HepG2 (cell line): ENCODE measurements around the gene CAPN11. TPM values are rescaled to one million over a fixed set of nuclear protein-coding genes. Genes with fewer than 3 reads are reported as not detected.
A peak's percentile ranks its signal among the peaks of the same experiment; 100 is the strongest.

Experiments
- ATAD3A ChIP-seq: sonication (generic); formaldehyde crosslinking; IDR thresholded peaks from 2 replicates; pipeline ENCODE4 v1.4.0; 2020; ENCODE audit warnings: missing genetic modification reagents
- DRAP1 ChIP-seq: IDR thresholded peaks from 2 replicates; pipeline ENCODE4 v1.6.1; 2016; ENCODE audit warnings: missing genetic modification reagents, missing compliant biosample characterization
- EEA1 ChIP-seq: sonication (generic); formaldehyde crosslinking; IDR thresholded peaks from 2 replicates; pipeline ENCODE4 v1.5.1; 2020; ENCODE audit warnings: mild to moderate bottlenecking, missing genetic modification reagents, borderline replicate concordance
- ELF4 ChIP-seq: sonication (generic); formaldehyde crosslinking; IDR thresholded peaks from 2 replicates; pipeline ENCODE4 v1.5.0; 2020; ENCODE audit warnings: missing genetic modification reagents, mild to moderate bottlenecking, moderate library complexity, borderline replicate concordance
- FIP1L1 ChIP-seq: fragments of 200-400 bp; formaldehyde crosslinking; IDR thresholded peaks from 2 replicates; pipeline ENCODE4 v1.6.1; 2018; ENCODE audit warnings: low read depth, mild to moderate bottlenecking, low read length, moderate library complexity, borderline replicate concordance; ENCODE audit not compliant: insufficient read depth
- HOXA7 ChIP-seq: sonication (generic); formaldehyde crosslinking; IDR thresholded peaks from 2 replicates; pipeline ENCODE4 v1.8.1; 2022; ENCODE audit warnings: mild to moderate bottlenecking, missing genetic modification reagents, moderate library complexity
- KLF9 ChIP-seq: IDR thresholded peaks from 2 replicates; pipeline ENCODE4 v1.6.1; 2016; ENCODE audit warnings: low read depth
- MBNL3 ChIP-seq: fragments of 250-450 bp; sonication (Bioruptor Pico); conservative IDR thresholded peaks from 2 replicates; pipeline ENCODE4 v1.8.0; 2022; ENCODE audit warnings: mild to moderate bottlenecking, inconsistent platforms
- NPAS2 ChIP-seq: sonication (generic); formaldehyde crosslinking; IDR thresholded peaks from 2 replicates; pipeline ENCODE4 v1.8.0; 2022; ENCODE audit warnings: mild to moderate bottlenecking, missing genetic modification reagents, borderline replicate concordance
- PHB2 ChIP-seq: fragments of 450-650 bp; IDR thresholded peaks from 2 replicates; pipeline ENCODE4 v1.6.1; 2018; ENCODE audit not compliant: partially characterized antibody
- PLRG1 ChIP-seq: fragments of 450-650 bp; conservative IDR thresholded peaks from 2 replicates; pipeline ENCODE4 v1.6.1; 2016
- RXRA ChIP-seq: sonication (generic); formaldehyde crosslinking; IDR thresholded peaks from 2 replicates; pipeline ENCODE4 v1.5.1; 2020; ENCODE audit warnings: missing genetic modification reagents
- SAFB2 ChIP-seq: sonication (generic); formaldehyde crosslinking; IDR thresholded peaks from 2 replicates; pipeline ENCODE4 v1.5.1; 2020; ENCODE audit warnings: missing genetic modification reagents, low read depth, mild to moderate bottlenecking, borderline replicate concordance
- SETDB1 ChIP-seq: sonication (generic); formaldehyde crosslinking; IDR thresholded peaks from 2 replicates; pipeline ENCODE4 v1.5.1; 2020; ENCODE audit warnings: missing genetic modification reagents, mild to moderate bottlenecking, borderline replicate concordance
- TFE3 ChIP-seq: IDR thresholded peaks from 2 replicates; pipeline ENCODE4 v1.6.1; 2016
- YEATS2 ChIP-seq: sonication (generic); formaldehyde crosslinking; IDR thresholded peaks from 2 replicates; pipeline ENCODE4 v1.4.0; 2020; ENCODE audit warnings: missing genetic modification reagents, borderline replicate concordance
- ZC3H4 ChIP-seq: sonication (generic); formaldehyde crosslinking; IDR thresholded peaks from 2 replicates; pipeline ENCODE4 v1.4.0; 2020; ENCODE audit warnings: missing genetic modification reagents, borderline replicate concordance
- ZFP41 ChIP-seq: sonication (generic); formaldehyde crosslinking; IDR thresholded peaks from 2 replicates; pipeline ENCODE4 v1.4.0; 2020; ENCODE audit warnings: mild to moderate bottlenecking, missing genetic modification reagents, borderline replicate concordance
- ZNF230 ChIP-seq: sonication (generic); formaldehyde crosslinking; IDR thresholded peaks from 2 replicates; pipeline ENCODE4 v1.4.0; 2020; ENCODE audit warnings: mild to moderate bottlenecking, missing genetic modification reagents
- ZNF468 ChIP-seq: sonication (generic); formaldehyde crosslinking; IDR thresholded peaks from 2 replicates; pipeline ENCODE4 v1.8.0; 2022; ENCODE audit warnings: mild to moderate bottlenecking, moderate library complexity, missing genetic modification reagents
- ZNF484 ChIP-seq: sonication (generic); formaldehyde crosslinking; IDR thresholded peaks from 2 replicates; pipeline ENCODE4 v1.5.1; 2020; ENCODE audit warnings: mild to moderate bottlenecking, low read depth, missing genetic modification reagents, borderline replicate concordance
- ZNF557 ChIP-seq: sonication (generic); formaldehyde crosslinking; IDR thresholded peaks from 2 replicates; pipeline ENCODE4 v1.4.0; 2020; ENCODE audit warnings: missing genetic modification reagents
- polyA plus RNA-seq, 8 experiments: library from polyadenylated mRNA; depleted of rRNA in 3 of 8; stranded (reverse) in 7 of 8; unstranded in 1 of 8; fragments of >200 nt; fragmentation: Illumina TruSeq in 4 of 8; extraction: Trizol in 4 of 8; gene quantifications; 2 replicates each; pipeline versions ENCODE4 v1.2.1 to v1.2.3, GENCODE V29; 2011 to 2016; ENCODE audit warnings: low read depth in 4 of 8, missing spikeins in 1 of 8, mixed read lengths in 1 of 8; ENCODE audit not compliant: insufficient read depth in 1 of 8
- total RNA-seq, 5 experiments: library from RNA; depleted of rRNA; stranded (reverse); fragments of >200 nt; fragmentation: Illumina TruSeq; extraction: Trizol; gene quantifications; 2 replicates each; pipeline ENCODE4 v1.2.3, GENCODE V29; 2016; ENCODE audit warnings: low read depth in 1 of 5
- TF ChIP-seq, protein P1 (sequence below): sonication (generic); formaldehyde crosslinking; conservative IDR thresholded peaks from 2 replicates; pipeline ENCODE4 v1.4.0; 2020; ENCODE audit warnings: missing genetic modification reagents
- TF ChIP-seq, protein P2 (sequence below): sonication (generic); formaldehyde crosslinking; IDR thresholded peaks from 2 replicates; pipeline ENCODE4 v1.4.0; 2020; ENCODE audit warnings: mild to moderate bottlenecking, missing genetic modification reagents
- TF ChIP-seq, protein P3 (sequence below): sonication (generic); formaldehyde crosslinking; IDR thresholded peaks from 2 replicates; pipeline ENCODE4 v1.4.0; 2020; ENCODE audit warnings: mild to moderate bottlenecking, missing genetic modification reagents

Gene CAPN11
- total and polyA plus RNA-seq, 2 of the 13 experiments (the other 11 are each of a cell fraction or from before 2014, with no cell fraction given) = 0.07 to 0.11 TPM

- TF ChIP-seq, protein P1, sequence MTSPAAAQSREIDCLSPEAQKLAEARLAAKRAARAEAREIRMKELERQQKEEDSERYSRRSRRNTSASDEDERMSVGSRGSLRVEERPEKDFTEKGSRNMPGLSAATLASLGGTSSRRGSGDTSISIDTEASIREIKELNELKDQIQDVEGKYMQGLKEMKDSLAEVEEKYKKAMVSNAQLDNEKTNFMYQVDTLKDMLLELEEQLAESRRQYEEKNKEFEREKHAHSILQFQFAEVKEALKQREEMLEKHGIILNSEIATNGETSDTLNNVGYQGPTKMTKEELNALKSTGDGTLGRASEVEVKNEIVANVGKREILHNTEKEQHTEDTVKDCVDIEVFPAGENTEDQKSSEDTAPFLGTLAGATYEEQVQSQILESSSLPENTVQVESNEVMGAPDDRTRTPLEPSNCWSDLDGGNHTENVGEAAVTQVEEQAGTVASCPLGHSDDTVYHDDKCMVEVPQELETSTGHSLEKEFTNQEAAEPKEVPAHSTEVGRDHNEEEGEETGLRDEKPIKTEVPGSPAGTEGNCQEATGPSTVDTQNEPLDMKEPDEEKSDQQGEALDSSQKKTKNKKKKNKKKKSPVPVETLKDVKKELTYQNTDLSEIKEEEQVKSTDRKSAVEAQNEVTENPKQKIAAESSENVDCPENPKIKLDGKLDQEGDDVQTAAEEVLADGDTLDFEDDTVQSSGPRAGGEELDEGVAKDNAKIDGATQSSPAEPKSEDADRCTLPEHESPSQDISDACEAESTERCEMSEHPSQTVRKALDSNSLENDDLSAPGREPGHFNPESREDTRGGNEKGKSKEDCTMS (CRISPR knock-in tag) = no peak
- TF ChIP-seq PLRG1 (no peak), NPAS2 (no peak), YEATS2 (CRISPR knock-in tag) (peak; percentile 72; the same call in 1 of the 2 replicates), ZNF230 (0 out of 2 replicates have a peak, but pooled peaks have one; percentile 39), SAFB2 (CRISPR knock-in tag) (no peak; the same call in 1 of the 2 replicates), ZC3H4 (CRISPR knock-in tag) (no peak), ZFP41 (no peak), TFE3 (CRISPR knock-in tag) (0 out of 2 replicates have a peak, but pooled peaks have one; percentile 23), FIP1L1 (no peak), ATAD3A (CRISPR knock-in tag) (no peak), DRAP1 (no peak; the same call in 1 of the 2 replicates), SETDB1 (CRISPR knock-in tag) (no peak), KLF9 (CRISPR knock-in tag) (no peak), ZNF557 (CRISPR knock-in tag) (no peak), HOXA7 (no peak), MBNL3 (CRISPR knock-in tag) (no peak), ZNF468 (CRISPR knock-in tag) (no peak), ELF4 (no peak), EEA1 (CRISPR knock-in tag) (no peak), PHB2 (no peak), ZNF484 (CRISPR knock-in tag) (no peak), RXRA (CRISPR knock-in tag) (no peak; the same call in 1 of the 2 replicates)
- TF ChIP-seq, protein P2, sequence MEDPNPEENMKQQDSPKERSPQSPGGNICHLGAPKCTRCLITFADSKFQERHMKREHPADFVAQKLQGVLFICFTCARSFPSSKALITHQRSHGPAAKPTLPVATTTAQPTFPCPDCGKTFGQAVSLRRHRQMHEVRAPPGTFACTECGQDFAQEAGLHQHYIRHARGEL (CRISPR knock-in tag) = no peak; the same call in 1 of the 2 replicates
- TF ChIP-seq, protein P3, sequence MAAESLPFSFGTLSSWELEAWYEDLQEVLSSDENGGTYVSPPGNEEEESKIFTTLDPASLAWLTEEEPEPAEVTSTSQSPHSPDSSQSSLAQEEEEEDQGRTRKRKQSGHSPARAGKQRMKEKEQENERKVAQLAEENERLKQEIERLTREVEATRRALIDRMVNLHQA (CRISPR knock-in tag) = no peak
These were observed 46.9 kb upstream of the CAPN11 start (continued) for GRCh38 chr6:44111434-44112417.
